Measurements from ENCODE around the gene FLT3LG.
"Not testable (repeated sequence)": the region's sequence is repeated elsewhere in the genome, so short reads cannot be mapped to it uniquely, and the experiment has no call there.

FLT3LG gene

GRCh38 chr19:49447485-49448431 lies 26.3 kb upstream of the FLT3LG start:
- Mint-ChIP-seq H3K27me3 (peaks cover 4% of the 10 kb centered on the region), H3K27ac (no peak overlapping the region), H3K4me3 (no peak overlapping the region), H3K9me3 (no peaks in the 10 kb centered on the region), H3K36me3 (peaks cover 50% of the 10 kb centered on the region), H3K4me1 (peaks cover 58% of the 10 kb centered on the region)
- ATAC-seq, result no peak

GRCh38 chr19:49448432-49448786 lies 25.6 kb upstream of the FLT3LG start:
- Mint-ChIP-seq H3K27me3 (no peaks in the 10 kb centered on the region), H3K27ac (no peak overlapping the region), H3K9me3 (no peaks in the 10 kb centered on the region), H3K4me3 (no peak overlapping the region), H3K36me3 (peaks cover 50% of the 10 kb centered on the region), H3K4me1 (peaks cover 60% of the 10 kb centered on the region)
- no peak for ATAC-seq

- H3K27me3 Mint-ChIP-seq, result no peaks in the 10 kb centered on the region
- peaks cover 50% of the 10 kb centered on the region for H3K36me3 Mint-ChIP-seq
- peaks cover 58% of the 10 kb centered on the region for H3K4me1 Mint-ChIP-seq
- peak overlapping the region; percentile 99 for H3K27ac Mint-ChIP-seq
- peak overlapping the region; percentile 99 for H3K4me3 Mint-ChIP-seq
- no peak for ATAC-seq
- no peaks in the 10 kb centered on the region for H3K9me3 Mint-ChIP-seq
Observed at GRCh38 chr19:49450405-49450804, 23.6 kb upstream of the FLT3LG start.

GRCh38 chr19:49451430-49452181 lies 22.4 kb upstream of the FLT3LG start, which contains the start of gene PIH1D1:
TSS of gene PIH1D1 (minus strand) at chr19:49451814. CDS start at chr19:49451574, 240 bp downstream.
- peak; percentile 85 for ATAC-seq
- Mint-ChIP-seq H3K27ac (peak within 1 kb of the TSS; percentile 99), H3K36me3 (peaks cover 56% of the 10 kb centered on the region), H3K27me3 (no peaks in the 10 kb centered on the region), H3K9me3 (no peaks in the 10 kb centered on the region), H3K4me3 (peak within 1 kb of the TSS; percentile 99), H3K4me1 (peaks cover 65% of the 10 kb centered on the region)

- no peaks in the 10 kb centered on the region for H3K27me3 Mint-ChIP-seq
- H3K4me3 Mint-ChIP-seq, result peak within 1 kb of the TSS; percentile 99
- H3K27ac Mint-ChIP-seq, result peak within 1 kb of the TSS; percentile 99
- ATAC-seq, result peak; percentile 96
- H3K9me3 Mint-ChIP-seq, result no peaks in the 10 kb centered on the region
- peaks cover 69% of the 10 kb centered on the region for H3K4me1 Mint-ChIP-seq
- H3K36me3 Mint-ChIP-seq, result peaks cover 47% of the 10 kb centered on the region
Observed at GRCh38 chr19:49453013-49453756, 20.8 kb upstream of the FLT3LG start, which contains the start of gene ALDH16A1. TSS of gene ALDH16A1 (plus strand) at chr19:49453225. CDS start at chr19:49453332, 107 bp downstream.

- H3K9me3 Mint-ChIP-seq, result no peaks in the 10 kb centered on the region
- H3K4me1 Mint-ChIP-seq, result peaks cover 63% of the 10 kb centered on the region
- ATAC-seq, result no peak
- H3K36me3 Mint-ChIP-seq, result peaks cover 41% of the 10 kb centered on the region
- H3K27me3 Mint-ChIP-seq, result no peaks in the 10 kb centered on the region
- peak overlapping the region; percentile 99 for H3K4me3 Mint-ChIP-seq
- peak overlapping the region; percentile 99 for H3K27ac Mint-ChIP-seq
Observed at GRCh38 chr19:49453757-49454240, 20.2 kb upstream of the FLT3LG start.

GRCh38 chr19:49455773-49456172 lies 18.2 kb upstream of the FLT3LG start:
- Mint-ChIP-seq H3K9me3 (no peaks in the 10 kb centered on the region), H3K4me1 (peaks cover 43% of the 10 kb centered on the region), H3K4me3 (no peak overlapping the region), H3K36me3 (peaks cover 30% of the 10 kb centered on the region), H3K27ac (no peak overlapping the region), H3K27me3 (no peaks in the 10 kb centered on the region)
- ATAC-seq, result no peak

- no peak overlapping the region for H3K4me3 Mint-ChIP-seq
- no peaks in the 10 kb centered on the region for H3K9me3 Mint-ChIP-seq
- peaks cover 28% of the 10 kb centered on the region for H3K36me3 Mint-ChIP-seq
- H3K27ac Mint-ChIP-seq, result no peak overlapping the region
- ATAC-seq, result no peak
- H3K27me3 Mint-ChIP-seq, result no peaks in the 10 kb centered on the region
- H3K4me1 Mint-ChIP-seq, result peaks cover 40% of the 10 kb centered on the region
Observed at GRCh38 chr19:49456326-49456725, 17.7 kb upstream of the FLT3LG start.

GRCh38 chr19:49458567-49458903 lies 15.5 kb upstream of the FLT3LG start:
- no peak overlapping the region for H3K4me3 Mint-ChIP-seq

GRCh38 chr19:49459388-49459787 lies 14.6 kb upstream of the FLT3LG start:
- Mint-ChIP-seq H3K27me3 (no peaks in the 10 kb centered on the region), H3K9me3 (no peaks in the 10 kb centered on the region), H3K4me1 (peaks cover 19% of the 10 kb centered on the region), H3K36me3 (peaks cover 30% of the 10 kb centered on the region), H3K4me3 (no peak overlapping the region), H3K27ac (no peak overlapping the region)
- no peak for ATAC-seq

More at GRCh38 chr19:49458567-49458903, 15.5 kb upstream of the FLT3LG start:
- Mint-ChIP-seq H3K27me3 (no peaks in the 10 kb centered on the region), H3K36me3 (peaks cover 24% of the 10 kb centered on the region), H3K9me3 (no peaks in the 10 kb centered on the region), H3K27ac (peak overlapping the region; percentile 68), H3K4me1 (peaks cover 27% of the 10 kb centered on the region)
- no peak for ATAC-seq

GRCh38 chr19:49461130-49461529 lies 12.9 kb upstream of the FLT3LG start:
- not testable (repeated sequence) for H3K27ac Mint-ChIP-seq, ATAC-seq, H3K4me3 Mint-ChIP-seq, H3K27me3 Mint-ChIP-seq, H3K9me3 Mint-ChIP-seq
- Mint-ChIP-seq H3K4me1 (peaks cover 12% of the 10 kb centered on the region), H3K36me3 (peaks cover 42% of the 10 kb centered on the region)

GRCh38 chr19:49461656-49462055 lies 12.4 kb upstream of the FLT3LG start:
- Mint-ChIP-seq H3K4me1 (peaks cover 7% of the 10 kb centered on the region), H3K4me3 (no peak overlapping the region), H3K9me3 (no peaks in the 10 kb centered on the region), H3K27ac (no peak overlapping the region), H3K36me3 (peaks cover 39% of the 10 kb centered on the region), H3K27me3 (no peaks in the 10 kb centered on the region)
- ATAC-seq, result peak; percentile 41

GRCh38 chr19:49462492-49462891 lies 11.5 kb upstream of the FLT3LG start:
- Mint-ChIP-seq H3K27ac (no peak overlapping the region), H3K36me3 (peaks cover 32% of the 10 kb centered on the region), H3K9me3 (no peaks in the 10 kb centered on the region), H3K4me1 (no peaks in the 10 kb centered on the region), H3K4me3 (no peak overlapping the region), H3K27me3 (no peaks in the 10 kb centered on the region)
- ATAC-seq, result no peak

- ATAC-seq, result no peak
- no peak overlapping the region for H3K4me3 Mint-ChIP-seq
- H3K27ac Mint-ChIP-seq, result peak overlapping the region; percentile 71
- H3K9me3 Mint-ChIP-seq, result no peaks in the 10 kb centered on the region
- peaks cover 39% of the 10 kb centered on the region for H3K36me3 Mint-ChIP-seq
- no peaks in the 10 kb centered on the region for H3K27me3 Mint-ChIP-seq
- H3K4me1 Mint-ChIP-seq, result peaks cover 7% of the 10 kb centered on the region
Observed at GRCh38 chr19:49463960-49464740, 9.9 kb upstream of the FLT3LG start.

Data from stimulated activated memory B cell treated with anti-CD40 and anti-IgM and Interleukin-4, amounts not matched to agents 10 μg/mL and 1 μg/mL and 100 μg/mL, for 72 hours (primary cell).